ENCODE data around the gene SHC4.

DNA sequence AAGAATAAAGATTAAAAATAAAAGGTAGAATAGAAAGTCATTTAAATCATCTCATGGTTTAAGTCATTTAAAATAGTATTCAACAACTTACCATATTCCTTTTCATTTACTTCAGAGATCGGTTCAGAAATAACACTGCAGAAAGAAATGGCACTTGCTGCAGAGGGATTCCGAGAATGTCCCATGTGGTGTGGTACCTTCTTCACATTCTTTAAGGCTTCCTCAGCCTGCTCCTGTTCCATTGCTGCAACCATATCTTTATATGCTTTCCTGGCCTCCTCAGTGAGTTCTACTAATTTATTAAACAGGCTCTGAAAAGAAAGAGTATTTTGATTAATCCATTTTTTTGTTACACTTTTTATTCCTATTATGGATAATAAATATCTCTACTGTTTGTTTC, 32.6 kb upstream of the SHC4 start:
- TF ChIP-seq, protein P1, sequence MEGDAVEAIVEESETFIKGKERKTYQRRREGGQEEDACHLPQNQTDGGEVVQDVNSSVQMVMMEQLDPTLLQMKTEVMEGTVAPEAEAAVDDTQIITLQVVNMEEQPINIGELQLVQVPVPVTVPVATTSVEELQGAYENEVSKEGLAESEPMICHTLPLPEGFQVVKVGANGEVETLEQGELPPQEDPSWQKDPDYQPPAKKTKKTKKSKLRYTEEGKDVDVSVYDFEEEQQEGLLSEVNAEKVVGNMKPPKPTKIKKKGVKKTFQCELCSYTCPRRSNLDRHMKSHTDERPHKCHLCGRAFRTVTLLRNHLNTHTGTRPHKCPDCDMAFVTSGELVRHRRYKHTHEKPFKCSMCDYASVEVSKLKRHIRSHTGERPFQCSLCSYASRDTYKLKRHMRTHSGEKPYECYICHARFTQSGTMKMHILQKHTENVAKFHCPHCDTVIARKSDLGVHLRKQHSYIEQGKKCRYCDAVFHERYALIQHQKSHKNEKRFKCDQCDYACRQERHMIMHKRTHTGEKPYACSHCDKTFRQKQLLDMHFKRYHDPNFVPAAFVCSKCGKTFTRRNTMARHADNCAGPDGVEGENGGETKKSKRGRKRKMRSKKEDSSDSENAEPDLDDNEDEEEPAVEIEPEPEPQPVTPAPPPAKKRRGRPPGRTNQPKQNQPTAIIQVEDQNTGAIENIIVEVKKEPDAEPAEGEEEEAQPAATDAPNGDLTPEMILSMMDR (IDR thresholded peaks at IDR 0.05) = no peak
- TF ChIP-seq POLR2AphosphoS5 (IDR thresholded peaks at IDR 0.05) (no peak), POLR2A (IDR thresholded peaks at IDR 0.05) (no peak)
